Measurements from ENCODE around the gene ADAMTSL1.

GRCh38 chr9:18942801-18943200 is 468.8 kb downstream of the ADAMTSL1 start:
- TF ChIP-seq, protein P1, sequence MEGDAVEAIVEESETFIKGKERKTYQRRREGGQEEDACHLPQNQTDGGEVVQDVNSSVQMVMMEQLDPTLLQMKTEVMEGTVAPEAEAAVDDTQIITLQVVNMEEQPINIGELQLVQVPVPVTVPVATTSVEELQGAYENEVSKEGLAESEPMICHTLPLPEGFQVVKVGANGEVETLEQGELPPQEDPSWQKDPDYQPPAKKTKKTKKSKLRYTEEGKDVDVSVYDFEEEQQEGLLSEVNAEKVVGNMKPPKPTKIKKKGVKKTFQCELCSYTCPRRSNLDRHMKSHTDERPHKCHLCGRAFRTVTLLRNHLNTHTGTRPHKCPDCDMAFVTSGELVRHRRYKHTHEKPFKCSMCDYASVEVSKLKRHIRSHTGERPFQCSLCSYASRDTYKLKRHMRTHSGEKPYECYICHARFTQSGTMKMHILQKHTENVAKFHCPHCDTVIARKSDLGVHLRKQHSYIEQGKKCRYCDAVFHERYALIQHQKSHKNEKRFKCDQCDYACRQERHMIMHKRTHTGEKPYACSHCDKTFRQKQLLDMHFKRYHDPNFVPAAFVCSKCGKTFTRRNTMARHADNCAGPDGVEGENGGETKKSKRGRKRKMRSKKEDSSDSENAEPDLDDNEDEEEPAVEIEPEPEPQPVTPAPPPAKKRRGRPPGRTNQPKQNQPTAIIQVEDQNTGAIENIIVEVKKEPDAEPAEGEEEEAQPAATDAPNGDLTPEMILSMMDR (conservative IDR thresholded peaks at IDR 0.05; ENCODE audit: low read length) = no peak
- no peak for TF ChIP-seq EZH2phosphoT487 (IDR thresholded peaks at IDR 0.05; ENCODE audit: borderline replicate concordance, low read depth, low read length)
